HG02571 (cell line): ENCODE measurements around the gene PDZRN4.

Source experiments
- ATAC-seq: cut with Tn5 transposase; IDR thresholded peaks from one replicate; pipeline ENCODE4 v1.9.1; 2021; ENCODE audit warnings: mild to moderate bottlenecking, moderate library complexity; ENCODE audit not compliant: unreplicated experiment

Gene PDZRN4

GRCh38 chr12:41496009-41496408 lies 307.9 kb downstream of the PDZRN4 start:
- no peak for ATAC-seq

GRCh38 chr12:41497409-41497808 lies 309.3 kb downstream of the PDZRN4 start:
- ATAC-seq, result no peak

GRCh38 chr12:41504976-41505375 lies 316.9 kb downstream of the PDZRN4 start:
- no peak for ATAC-seq

- no peak for ATAC-seq
Measured at GRCh38 chr12:41507286-41507685, 319.2 kb downstream of the PDZRN4 start.

- ATAC-seq, result no peak
Measured at GRCh38 chr12:41509271-41510055, 321.3 kb downstream of the PDZRN4 start.

- ATAC-seq, result no peak
Measured at GRCh38 chr12:41510470-41510869, 322.4 kb downstream of the PDZRN4 start.

GRCh38 chr12:41511247-41511646 lies 323.1 kb downstream of the PDZRN4 start:
- no peak for ATAC-seq

GRCh38 chr12:41512497-41512896 lies 324.4 kb downstream of the PDZRN4 start:
- no peak for ATAC-seq

- ATAC-seq, result no peak
Measured at GRCh38 chr12:41514021-41514777, 326.1 kb downstream of the PDZRN4 start.

GRCh38 chr12:41514907-41515306 lies 326.8 kb downstream of the PDZRN4 start:
- ATAC-seq, result no peak

GRCh38 chr12:41515953-41516352 lies 327.8 kb downstream of the PDZRN4 start:
- ATAC-seq, result no peak

- no peak for ATAC-seq
Measured at GRCh38 chr12:41520869-41521268, 332.7 kb downstream of the PDZRN4 start.

GRCh38 chr12:41521872-41522379 lies 333.8 kb downstream of the PDZRN4 start:
- no peak for ATAC-seq

GRCh38 chr12:41527062-41527461 lies 338.9 kb downstream of the PDZRN4 start:
- ATAC-seq, result no peak

- no peak for ATAC-seq
Measured at GRCh38 chr12:41527534-41528116, 339.5 kb downstream of the PDZRN4 start.

GRCh38 chr12:41528874-41529273 lies 340.8 kb downstream of the PDZRN4 start:
- no peak for ATAC-seq

- no peak for ATAC-seq
Measured at GRCh38 chr12:41530441-41530840, 342.3 kb downstream of the PDZRN4 start.

GRCh38 chr12:41531147-41531829 lies 343.2 kb downstream of the PDZRN4 start:
- ATAC-seq, result no peak

- ATAC-seq, result no peak
Measured at GRCh38 chr12:41532072-41532471, 344.0 kb downstream of the PDZRN4 start.

GRCh38 chr12:41536813-41537490 lies 348.8 kb downstream of the PDZRN4 start:
- ATAC-seq, result no peak

- ATAC-seq, result no peak
Measured at GRCh38 chr12:41537522-41537921, 349.4 kb downstream of the PDZRN4 start.
